Body of pancreas (tissue), 4 donors: Measurements from ENCODE around the gene CX3CR1. TPM values are rescaled to one million over a fixed set of nuclear protein-coding genes. Genes with fewer than 3 reads are reported as not detected.

Source experiments
- ATAC-seq: fragments of 150-250 bp; one replicate; pipeline ENCODE4 v1.9.1; 2016
- DNase-seq, 4 donors: peaks; one replicate each; pipeline ENCODE4 v3.0.0-alpha.2; 2019
- H3K27ac ChIP-seq, 4 donors: fragments of 200-600 bp; sonication (generic); 1 replicate in 3 of 4; 2 replicates in 1 of 4; pipeline versions ENCODE4 v1.5.1 to v1.6.1; 2016 to 2019; ENCODE audit warnings: mild to moderate bottlenecking in 1 of 4, mixed read lengths in 1 of 4, moderate library complexity in 1 of 4
- H3K27me3 ChIP-seq, 2 donors: fragments of 200-600 bp; sonication (generic); one replicate each; pipeline ENCODE4 v1.6.0; 2016; ENCODE audit warnings: mild to moderate bottlenecking in 1 of 2
- H3K36me3 ChIP-seq, 2 donors: fragments of 200-600 bp; sonication (generic); replicated peaks in 1 of 2; 2 replicates each; pipeline ENCODE4 v1.5.1; 2016; ENCODE audit warnings: low read depth in 2 of 2; ENCODE audit not compliant: insufficient read depth in 1 of 2
- H3K4me1 ChIP-seq: fragments of 200-600 bp; sonication (generic); one replicate; pipeline ENCODE4 v1.6.0; 2016
- H3K4me3 ChIP-seq, 2 donors: fragments of 200-600 bp; sonication (generic); 1 replicate in 1 of 2; 2 replicates in 1 of 2; pipeline ENCODE4 v1.5.1; 2016 to 2019
- H3K9me3 ChIP-seq, 3 donors: fragments of 200-600 bp; sonication (generic); 1 replicate in 2 of 3; 2 replicates in 1 of 3; pipeline ENCODE4 v1.5.1; 2016
- CTCF ChIP-seq, 7 experiments: fragments of 450-650 bp in 4 of 7; fragments of 200-600 bp in 3 of 7; sonication (generic) in 3 of 7; IDR thresholded peaks; one replicate each; pipeline ENCODE4 v1.5.1; 2016 to 2019; ENCODE audit warnings: antibody characterized with exemption in 7 of 7
- POLR2A ChIP-seq, 3 donors: fragments of 450-650 bp; IDR thresholded peaks; one replicate each; pipeline ENCODE4 v1.6.1; 2016; ENCODE audit warnings: antibody characterized with exemption in 3 of 3, mild to moderate bottlenecking in 2 of 3
- WGBS, 2 donors: methylation state at CpG; one replicate each; pipeline ENCODE4 v1.1.5; 2017; 5-methylcytosine and 5-hydroxymethylcytosine counted together
- intact Hi-C: fragments of 100-400 bp; cut with DNase I; formaldehyde crosslinking; loops from one replicate; pipeline ENCODE4 v1.15.1; 2023
- total RNA-seq, 2 donors: library from RNA; depleted of rRNA; stranded (reverse); fragments of >200 nt; gene quantifications; one replicate each; pipeline ENCODE4 v1.1.0, GENCODE V29; 2016

CX3CR1 gene
- total RNA-seq, 2 donors from 2014 or later, result 1.3 TPM; not detected in 1

- 57 to 60% methylated on average over 5 of the region's 5 CpGs for WGBS, 2 donors
- no peak overlapping the region for H3K27ac ChIP-seq
- H3K9me3 ChIP-seq, result no peaks in the 10 kb centered on the region
- DNase-seq, result no peak
- H3K4me1 ChIP-seq, result no peaks in the 10 kb centered on the region
- H3K4me3 ChIP-seq, result no peak overlapping the region
- no peaks in the 10 kb centered on the region for H3K36me3 ChIP-seq
- H3K27me3 ChIP-seq, result no peaks in the 10 kb centered on the region
- ATAC-seq, result no peak
- intact Hi-C loops, result no loop called here
- no peak for TF ChIP-seq POLR2A (IDR thresholded peaks at IDR 0.05)
- TF ChIP-seq CTCF (IDR thresholded peaks at IDR 0.05), result no peak
These were observed 1.8 kb downstream of the CX3CR1 start for GRCh38 chr3:39277893-39278615.

GRCh38 chr3:39276746-39277145, 3.1 kb downstream of the CX3CR1 start:
- no peak for DNase-seq
- Histone ChIP-seq H3K27me3 (no peaks in the 10 kb centered on the region), H3K4me3 (no peak overlapping the region), H3K9me3 (no peaks in the 10 kb centered on the region), H3K36me3 (no peaks in the 10 kb centered on the region), H3K27ac (no peak overlapping the region), H3K4me1 (no peaks in the 10 kb centered on the region)
- intact Hi-C loops, result no loop called here
- TF ChIP-seq CTCF (IDR thresholded peaks at IDR 0.05), result no peak
- TF ChIP-seq POLR2A (IDR thresholded peaks at IDR 0.05), result no peak
- no peak for ATAC-seq

GRCh38 chr3:39275963-39276593, 3.8 kb downstream of the CX3CR1 start:
- Histone ChIP-seq H3K4me3 (no peak overlapping the region), H3K4me1 (no peaks in the 10 kb centered on the region), H3K36me3 (no peaks in the 10 kb centered on the region), H3K27ac (no peak overlapping the region), H3K27me3 (no peaks in the 10 kb centered on the region), H3K9me3 (no peaks in the 10 kb centered on the region)
- WGBS, 2 donors, result 80 to 88% methylated on average over 3 of the region's 3 CpGs
- intact Hi-C loops, result no loop called here
- DNase-seq (no peak), ATAC-seq (no peak)
- TF ChIP-seq CTCF (IDR thresholded peaks at IDR 0.05) (no peak), POLR2A (IDR thresholded peaks at IDR 0.05) (no peak)

GRCh38 chr3:39275052-39275451, 4.8 kb downstream of the CX3CR1 start:
- intact Hi-C loops, result no loop called here
- TF ChIP-seq CTCF (IDR thresholded peaks at IDR 0.05), result no peak
- TF ChIP-seq POLR2A (IDR thresholded peaks at IDR 0.05), result no peak
- Histone ChIP-seq H3K4me1 (no peaks in the 10 kb centered on the region), H3K4me3 (no peak overlapping the region), H3K9me3 (no peaks in the 10 kb centered on the region), H3K36me3 (no peaks in the 10 kb centered on the region), H3K27ac (no peak overlapping the region), H3K27me3 (no peaks in the 10 kb centered on the region)
- DNase-seq, result no peak
- no peak for ATAC-seq
- WGBS, 2 donors, result 57 to 69% methylated on average over 3 of the region's 3 CpGs

- intact Hi-C loops, result no loop called here
- Histone ChIP-seq H3K27ac (no peak overlapping the region), H3K9me3 (no peaks in the 10 kb centered on the region), H3K4me3 (no peak overlapping the region), H3K36me3 (no peaks in the 10 kb centered on the region), H3K4me1 (no peaks in the 10 kb centered on the region), H3K27me3 (no peaks in the 10 kb centered on the region)
- no peak for TF ChIP-seq CTCF (IDR thresholded peaks at IDR 0.05)
- no peak for TF ChIP-seq POLR2A (IDR thresholded peaks at IDR 0.05)
- 51 to 62% methylated on average over 3 of the region's 3 CpGs for WGBS, 2 donors
- ATAC-seq, result no peak
- DNase-seq, result no peak
These were observed 6.7 kb downstream of the CX3CR1 start for GRCh38 chr3:39273119-39273518.
